Mammary epithelial cell (primary cell): ENCODE measurements around the gene CTNND1.

Experiments
- CTCF ChIP-seq, 2 donors: IDR thresholded peaks in 1 of 2; conservative IDR thresholded peaks in 1 of 2; 2 replicates each; pipeline ENCODE4 v1.5.1; 2011 to 2012; ENCODE audit warnings: inconsistent platforms in 2 of 2, low read length in 2 of 2, mild to moderate bottlenecking in 2 of 2, control low read depth in 1 of 2, low read depth in 1 of 2; ENCODE audit not compliant: insufficient read depth in 1 of 2; ENCODE audit errors: extremely low read depth in 1 of 2
- EZH2 ChIP-seq: IDR thresholded peaks from 2 replicates; pipeline ENCODE4 v1.6.1; 2012; ENCODE audit warnings: low read length, inconsistent platforms, borderline replicate concordance

GRCh38 chr11:57786436-57786835 lies 24.8 kb downstream of the CTNND1 start:
- no peak for TF ChIP-seq CTCF (conservative IDR thresholded peaks at IDR 0.05 in 1 of 2, IDR thresholded peaks at IDR 0.05 in 1 of 2; ENCODE audit: extremely low read depth in 1 of 2, insufficient read depth in 1 of 2, low read depth in 1 of 2, low read length in 2 of 2)
- TF ChIP-seq EZH2 = no peak
